ENCODE measurements around the gene ARSG.
"Not testable (repeated sequence)": the region's sequence is repeated elsewhere in the genome, so short reads cannot be mapped to it uniquely, and the experiment has no call there.

Gene ARSG

GRCh38 chr17:68290955-68291835 is at the start of gene ARSG, which contains the start of gene SLC16A6:
Gene ARSG (plus strand): TSS chr17:68291495. CDS start chr17:68307494, 15,999 bp downstream.
Gene SLC16A6 (minus strand): TSS chr17:68291127. CDS start chr17:68278320, 12,807 bp downstream.
- DNase-seq (ENCODE audit: low spot score) = peak; percentile 74

DNA sequence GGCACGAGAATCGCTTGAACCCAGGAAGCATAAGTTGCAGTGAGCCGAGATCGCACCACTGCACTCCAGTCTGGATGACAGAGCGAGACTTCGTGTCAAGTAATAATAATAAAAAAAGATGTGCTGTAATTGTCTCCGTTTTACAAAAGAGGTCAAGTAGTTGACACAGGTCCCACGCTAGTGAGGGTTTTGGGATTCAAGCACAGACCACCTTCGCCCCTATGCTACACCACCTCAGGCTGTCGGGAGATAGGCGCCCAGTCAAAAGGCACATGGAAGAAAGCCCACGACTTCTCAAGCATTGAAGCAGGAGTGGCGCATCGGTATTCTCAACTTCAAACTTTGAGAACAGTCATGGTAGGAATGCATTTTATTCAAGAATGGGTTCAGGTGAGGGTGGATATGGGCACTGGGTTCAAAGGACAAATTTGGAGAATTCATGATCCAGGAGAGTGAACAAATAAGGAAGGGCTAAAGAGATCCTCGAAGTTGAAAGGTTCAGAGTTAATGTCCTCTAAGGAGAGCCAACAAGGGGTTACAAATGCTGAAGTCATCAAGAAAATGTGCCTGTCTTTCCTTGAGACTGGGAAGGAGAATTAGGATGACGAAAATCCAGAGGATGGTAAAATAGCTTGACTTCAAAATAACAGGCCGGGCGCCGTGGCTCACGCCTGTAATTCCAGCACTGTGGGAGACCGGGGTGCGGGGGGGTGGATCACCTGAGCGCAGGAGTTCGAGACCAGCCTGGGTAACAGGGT is 44.8 kb upstream of the ARSG start:
- DNase-seq (ENCODE audit: low spot score) = no peak

DNA sequence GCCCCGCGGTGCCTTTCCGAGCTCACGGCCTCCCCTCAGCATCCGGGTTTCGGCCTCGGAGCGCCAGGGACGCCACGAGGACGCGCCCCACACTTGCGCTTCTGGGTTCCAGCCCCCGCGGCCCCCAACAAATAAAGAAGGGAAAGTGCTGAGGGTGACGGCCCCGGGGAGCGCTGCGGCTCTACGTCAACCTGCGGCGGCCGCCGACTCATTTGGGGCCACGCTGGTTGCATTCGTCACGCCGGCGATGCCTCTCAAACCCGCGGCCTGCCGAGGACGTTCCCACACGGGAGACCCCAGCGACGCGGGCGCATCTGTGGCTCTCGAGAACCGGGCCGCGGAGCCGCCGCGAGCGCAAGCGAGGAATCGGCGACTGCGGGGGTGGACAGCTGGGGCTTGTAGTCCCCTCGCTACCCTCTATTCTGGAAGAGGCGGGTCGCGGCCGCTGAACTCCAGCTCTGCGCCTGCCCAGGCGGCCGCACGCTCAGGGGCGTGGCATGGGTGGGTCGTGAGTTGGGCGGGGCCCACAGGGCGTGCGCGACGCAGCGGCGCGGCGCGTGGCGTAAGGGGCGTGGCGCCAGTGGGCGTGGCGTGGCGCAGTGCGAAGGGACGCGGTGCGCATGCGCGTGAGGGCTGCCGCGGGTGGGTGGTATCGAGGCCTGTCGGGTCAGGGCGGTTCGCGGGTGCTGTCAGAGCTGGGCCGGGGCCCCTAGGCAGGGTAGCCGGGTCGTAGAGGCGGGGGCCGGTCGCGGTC is 43.7 kb upstream of the ARSG start, which contains the start of gene AMZ2:
TSS of gene AMZ2 (plus strand) at position 599 of the 754 bp plus-strand sequence. CDS start 2,145 bp downstream, outside the sequence.
- peak; percentile 89 for DNase-seq (ENCODE audit: low spot score)

DNA sequence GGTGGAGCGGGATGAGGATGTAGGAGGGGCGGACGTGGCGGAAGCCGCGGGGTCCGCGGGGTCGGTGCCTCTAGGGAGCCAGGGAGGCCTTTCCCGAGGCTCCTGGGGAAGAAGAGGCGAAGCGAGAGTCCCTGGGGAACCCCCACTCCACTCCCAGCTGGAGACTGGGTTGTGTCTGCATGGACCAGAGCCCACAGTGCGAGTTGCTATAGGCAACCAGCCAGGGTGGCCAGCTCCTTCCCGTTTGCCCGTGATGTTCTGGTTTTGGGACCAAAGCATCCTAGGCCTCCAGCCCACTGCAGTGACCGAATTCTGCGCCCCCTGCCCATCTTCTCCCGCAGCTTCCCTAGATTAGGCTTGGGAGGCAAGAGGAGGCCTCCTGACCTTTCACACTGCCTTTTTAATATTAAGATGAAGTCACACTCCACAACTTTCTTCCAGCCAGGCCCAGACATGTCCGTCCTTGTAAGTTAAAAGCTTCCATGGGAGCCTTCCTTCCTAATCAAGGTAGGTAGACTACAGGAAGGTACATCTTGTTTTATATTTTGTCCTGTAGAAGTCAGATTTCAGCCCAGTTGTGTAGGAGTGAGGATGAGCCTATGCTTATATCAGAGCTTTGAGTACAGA is 43.0 kb upstream of the ARSG start:
- DNase-seq (ENCODE audit: low spot score) = peak; percentile 27

DNA sequence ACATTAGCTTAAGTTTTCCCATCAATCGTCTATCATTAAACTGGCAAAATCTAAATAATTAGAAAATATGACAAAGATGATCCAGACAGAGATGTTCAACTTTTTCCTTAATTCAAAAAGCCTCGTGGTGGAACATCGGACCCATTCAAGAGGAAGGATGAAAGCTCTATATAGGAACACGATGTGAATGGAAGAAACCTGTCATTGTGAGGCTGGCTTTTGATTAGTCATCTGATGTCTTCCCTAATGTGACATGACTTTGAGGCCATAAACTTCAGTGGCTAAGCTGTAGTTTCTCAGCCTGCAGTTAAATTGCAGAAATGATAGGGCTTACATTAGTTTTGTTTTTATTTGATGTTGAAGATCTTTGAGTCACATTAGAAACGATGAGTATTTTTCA is 42.4 kb upstream of the ARSG start:
- no peak for DNase-seq (ENCODE audit: low spot score)

- DNase-seq (ENCODE audit: low spot score) = no peak
These were observed 41.9 kb upstream of the ARSG start for GRCh38 chr17:68249354-68249765.

GRCh38 chr17:68253426-68253825 is 37.9 kb upstream of the ARSG start:
- DNase-seq (ENCODE audit: low spot score) = not testable (repeated sequence)

DNA sequence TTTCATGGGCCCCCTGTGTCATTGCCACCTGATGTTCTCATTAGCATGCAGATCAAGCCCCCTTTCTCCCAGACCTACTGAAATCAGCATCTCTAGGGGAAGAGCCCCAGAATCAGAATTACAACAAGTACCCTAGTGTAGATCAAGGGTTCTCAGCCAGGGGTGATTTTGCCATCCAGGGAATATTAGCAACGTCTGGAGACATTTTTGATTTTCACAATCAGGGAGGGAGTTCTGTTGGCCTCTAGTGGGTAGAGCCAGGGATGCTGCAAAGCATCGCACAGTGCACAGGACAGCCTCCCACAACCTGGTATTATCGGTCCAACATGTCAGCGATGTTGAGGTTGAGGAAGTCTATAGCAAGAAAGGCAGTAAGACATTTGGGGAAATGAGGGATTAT is 36.1 kb upstream of the ARSG start:
- no peak for DNase-seq (ENCODE audit: low spot score)

GRCh38 chr17:68255731-68256538 is 35.4 kb upstream of the ARSG start:
- DNase-seq (ENCODE audit: low spot score) = no peak

- not testable (repeated sequence) for DNase-seq (ENCODE audit: low spot score)
These were observed 34.6 kb upstream of the ARSG start for GRCh38 chr17:68256701-68257100.

DNA sequence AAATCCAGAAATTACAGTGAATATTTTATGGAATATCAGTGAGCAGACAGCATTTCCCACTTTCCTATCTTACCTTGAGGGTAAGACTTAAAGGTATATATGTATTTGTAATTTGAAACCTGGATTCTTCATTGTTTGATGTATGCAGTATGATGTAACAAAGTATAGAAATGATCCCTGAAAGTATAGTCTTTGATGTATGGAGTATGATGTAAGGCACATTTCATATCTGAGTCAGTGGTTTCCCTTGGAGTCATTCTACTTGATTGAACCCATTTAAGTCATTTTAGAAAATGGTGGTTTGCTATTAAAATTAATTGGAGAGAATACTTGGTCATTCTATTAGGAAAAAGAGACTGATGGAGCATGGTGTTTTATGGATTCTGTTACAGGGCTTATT is 33.4 kb upstream of the ARSG start:
- DNase-seq (ENCODE audit: low spot score) = no peak

GRCh38 chr17:68258890-68259647 is 32.2 kb upstream of the ARSG start:
- DNase-seq (ENCODE audit: low spot score) = not testable (repeated sequence)

- DNase-seq (ENCODE audit: low spot score) = not testable (repeated sequence)
These were observed 31.7 kb upstream of the ARSG start for GRCh38 chr17:68259648-68259951.

DNA sequence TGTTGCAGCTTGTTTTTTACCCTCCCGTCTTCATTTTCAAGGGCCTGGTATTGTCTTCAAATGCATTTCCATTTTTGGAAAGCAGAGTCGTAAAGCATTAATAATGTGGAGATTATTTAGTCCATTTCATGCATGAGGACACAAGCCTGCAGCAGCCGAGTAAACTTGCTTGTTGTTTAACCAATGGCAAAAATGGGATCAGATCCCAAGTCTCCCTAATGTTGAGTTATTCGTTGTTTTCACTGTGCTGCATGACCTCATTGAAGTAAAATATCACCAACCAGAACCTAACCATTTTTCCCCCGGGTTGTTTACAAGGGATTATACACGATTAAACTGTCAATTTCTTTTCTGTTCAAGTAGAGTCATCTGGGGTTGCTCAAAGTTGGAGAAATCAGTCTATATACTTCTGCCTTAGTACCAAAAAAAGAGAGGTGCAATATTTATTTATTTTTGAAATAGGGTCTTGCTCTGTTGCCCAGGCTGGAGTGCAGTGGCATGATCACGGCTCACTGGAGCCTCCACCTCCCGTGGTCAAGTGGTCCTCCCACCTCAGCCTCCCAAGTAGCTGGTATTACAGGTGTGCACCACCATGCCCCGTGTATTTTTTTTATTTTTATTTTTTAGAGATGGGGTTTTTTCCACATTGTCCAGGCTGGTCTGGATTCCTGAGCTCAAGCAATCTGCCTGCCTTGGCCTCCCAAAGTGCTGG is 31.1 kb upstream of the ARSG start:
- DNase-seq (ENCODE audit: low spot score) = no peak

DNA sequence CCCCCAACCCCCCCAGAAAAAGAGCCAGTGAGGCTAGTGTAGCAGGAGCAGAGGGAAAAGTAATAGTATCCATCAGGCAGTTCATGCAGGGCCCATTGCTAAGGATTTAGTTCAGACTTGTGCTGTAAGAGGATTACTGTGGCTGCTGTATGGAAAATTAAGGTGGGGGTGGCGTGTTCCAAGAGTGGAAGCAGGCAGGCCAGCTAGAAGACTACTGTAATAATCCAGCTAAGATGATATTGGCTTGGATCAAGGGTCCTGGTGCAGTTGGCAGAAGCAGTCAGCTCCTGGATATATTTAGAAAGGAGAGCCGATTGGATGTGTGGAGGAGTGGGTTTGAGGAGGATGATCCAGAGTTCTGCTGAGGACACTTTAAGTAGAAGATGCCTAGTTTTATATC is 28.8 kb upstream of the ARSG start:
- DNase-seq (ENCODE audit: low spot score) = not testable (repeated sequence)

DNA sequence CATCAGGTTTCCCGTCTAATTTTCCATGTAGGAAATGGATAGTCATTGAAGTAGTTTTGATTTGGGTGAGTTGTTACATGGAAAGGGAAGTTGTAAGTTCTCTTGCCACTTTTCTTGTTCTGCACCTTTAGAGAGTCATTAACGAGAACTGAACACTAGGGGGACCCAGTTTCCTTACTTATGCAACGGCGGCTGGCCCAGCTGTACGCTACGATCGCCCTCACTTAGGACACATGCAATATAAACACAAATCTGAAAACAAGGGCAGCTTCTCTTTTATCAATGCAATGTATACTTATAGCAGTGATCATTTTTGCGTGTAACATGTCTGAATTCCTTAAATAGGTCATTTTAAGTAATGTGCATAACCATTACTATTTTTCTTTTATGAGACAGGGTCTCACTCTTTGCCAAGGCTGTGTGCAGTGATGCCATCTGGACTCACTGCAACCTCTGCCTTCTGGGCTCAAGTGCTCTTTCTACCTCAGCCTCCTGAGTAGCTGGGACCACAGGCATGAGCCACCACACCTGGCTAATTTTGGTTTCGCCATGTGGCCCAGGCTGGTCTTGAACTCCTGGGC is 28.1 kb upstream of the ARSG start:
- DNase-seq (ENCODE audit: low spot score) = peak; percentile 25

DNA sequence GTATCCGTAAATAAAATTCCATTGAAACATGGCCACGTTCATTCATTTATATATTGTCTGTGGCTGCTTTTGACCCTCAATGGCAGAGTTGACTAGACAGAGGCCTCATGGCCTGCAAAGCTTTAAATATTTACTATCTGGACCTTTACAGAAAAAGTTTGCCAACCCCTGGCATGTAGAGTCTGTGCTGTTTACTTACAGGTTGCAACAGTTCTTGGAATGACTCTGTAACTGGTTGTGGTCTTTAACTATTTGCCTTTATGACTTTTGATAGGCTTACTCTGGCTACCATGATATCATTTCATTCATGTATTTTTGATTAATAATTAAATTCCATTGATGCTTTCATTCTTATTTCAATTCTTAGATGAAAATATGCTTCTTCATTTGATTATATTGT is 25.5 kb upstream of the ARSG start:
- not testable (repeated sequence) for DNase-seq (ENCODE audit: low spot score)

DNA sequence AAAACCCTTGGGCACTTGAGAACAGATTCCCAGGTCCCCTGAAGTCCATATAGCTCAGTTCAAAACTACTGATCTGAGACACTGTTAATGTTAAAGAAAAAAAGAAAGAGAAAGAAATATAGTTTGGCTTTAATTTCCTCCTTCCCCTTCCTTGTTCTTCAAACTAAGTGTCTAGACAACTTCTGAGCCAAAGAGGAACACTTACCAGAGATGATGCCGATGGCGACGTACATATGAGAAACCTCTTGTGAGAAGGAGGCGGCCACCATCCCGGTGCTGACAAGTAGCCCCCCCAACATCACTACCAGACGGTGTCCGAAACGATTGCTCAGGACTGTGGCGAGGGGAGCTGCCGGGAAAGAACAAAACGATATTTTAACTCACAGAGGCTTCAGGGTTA is 17.6 kb upstream of the ARSG start:
- DNase-seq (ENCODE audit: low spot score) = no peak

GRCh38 chr17:68276339-68276738 is 15.0 kb upstream of the ARSG start:
- not testable (repeated sequence) for DNase-seq (ENCODE audit: low spot score)

All from COLO829 (cell line).